GM19025 (cell line): ENCODE results near the gene ITGA6.

ENCODE experiments used
- ATAC-seq: cut with Tn5 transposase; IDR thresholded peaks from one replicate; pipeline ENCODE4 v1.9.1; 2021; ENCODE audit warnings: mild to moderate bottlenecking, low read depth, moderate library complexity; ENCODE audit not compliant: unreplicated experiment

The ITGA6 gene

GRCh38 chr2:172438741-172439508 lies 11.5 kb downstream of the ITGA6 start:
- no peak for ATAC-seq

DNA sequence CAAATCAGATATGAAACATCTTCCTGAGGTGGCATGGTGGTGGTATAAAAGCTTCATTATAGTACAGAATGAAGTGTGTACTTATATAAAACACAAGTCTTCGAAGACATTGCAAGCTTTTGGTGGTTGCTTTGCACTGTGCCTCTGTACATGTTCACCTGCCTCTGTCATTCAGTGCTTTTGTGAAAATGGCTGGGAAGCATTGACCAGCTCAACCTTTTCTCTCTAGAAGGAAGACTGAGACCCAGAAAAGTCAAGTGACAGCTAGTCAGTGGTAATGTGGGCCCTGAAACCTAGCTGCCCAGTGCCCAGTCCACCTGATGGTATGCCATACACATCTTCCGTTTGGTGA lies 12.1 kb downstream of the ITGA6 start:
- no peak for ATAC-seq

DNA sequence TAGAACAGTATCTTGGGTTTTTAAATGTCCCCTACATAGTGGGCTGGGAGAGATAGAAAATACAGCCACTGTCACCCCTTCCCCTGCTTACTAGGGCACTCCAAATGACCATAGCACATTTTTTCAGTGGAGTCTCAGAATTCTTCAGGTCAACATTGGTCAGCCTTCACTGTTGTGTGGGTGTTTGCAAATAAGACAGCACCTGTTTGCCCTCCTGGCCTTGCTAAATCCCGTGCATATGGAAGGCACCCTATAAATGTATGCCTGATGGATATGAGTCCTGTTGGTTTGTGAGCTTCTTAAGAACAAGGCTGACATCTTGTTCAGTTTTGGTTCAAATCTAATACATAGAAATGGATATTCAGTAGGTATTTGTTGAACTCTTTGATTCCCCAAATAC lies 12.5 kb downstream of the ITGA6 start:
- ATAC-seq: no peak

DNA sequence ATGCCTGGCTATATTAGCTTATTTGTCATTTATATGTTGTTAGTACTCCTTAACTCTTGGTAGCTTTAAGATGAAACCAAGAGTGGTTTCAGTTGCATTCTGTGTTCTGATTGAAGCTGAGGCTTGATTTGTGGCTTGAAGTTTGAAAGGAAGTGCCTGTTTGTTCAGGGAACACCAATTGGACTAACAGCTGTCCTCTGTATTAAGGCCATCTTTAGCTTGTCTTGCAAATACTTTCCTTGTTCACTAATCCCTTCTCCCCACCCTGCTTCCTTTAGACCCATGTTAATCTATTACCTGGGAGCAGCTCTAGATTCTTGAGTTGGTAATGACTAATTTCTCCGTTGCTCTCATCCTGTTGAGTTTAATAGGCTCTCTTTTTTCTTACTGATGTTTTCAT lies 13.4 kb downstream of the ITGA6 start:
- no peak for ATAC-seq

DNA sequence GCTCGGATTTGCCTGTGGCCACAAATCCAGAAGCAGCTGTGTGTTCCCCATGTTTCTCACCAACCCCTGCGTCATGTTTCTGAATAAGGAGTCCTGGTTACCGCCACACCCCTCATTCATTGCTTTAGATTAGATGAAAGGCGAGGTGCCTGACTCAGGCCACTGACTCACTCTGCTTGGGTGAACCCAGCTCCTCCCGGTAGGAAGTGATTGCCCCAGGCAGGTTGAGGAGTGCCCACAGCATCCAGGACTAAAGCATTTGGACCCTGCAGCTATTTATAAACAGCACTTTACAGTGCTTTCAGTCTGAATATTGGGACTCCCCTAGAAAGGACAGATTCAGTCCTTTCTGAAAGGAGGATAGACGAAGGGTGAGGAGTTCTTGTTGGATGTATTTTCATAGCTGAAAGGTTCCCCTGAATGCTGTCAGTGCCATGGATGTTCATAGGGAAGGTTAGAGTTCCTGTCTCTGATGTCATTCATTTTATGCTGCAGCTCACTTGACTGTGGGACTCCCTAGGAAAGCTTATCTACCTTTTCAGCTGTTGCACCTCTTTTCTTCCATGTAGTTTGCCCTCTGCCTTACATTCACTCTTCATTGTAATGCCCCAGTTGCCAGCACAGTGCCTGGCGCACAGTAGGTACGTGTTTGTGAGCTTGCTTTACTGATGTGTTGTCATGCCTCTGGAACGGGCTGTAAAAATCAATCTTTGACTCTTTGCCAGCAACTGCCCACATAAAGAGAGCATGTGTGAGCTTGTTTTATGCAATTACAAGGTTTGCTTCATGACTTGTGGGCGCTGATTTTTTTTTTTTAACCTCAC lies 14.9 kb downstream of the ITGA6 start:
- no peak for ATAC-seq

GRCh38 chr2:172445851-172446250 lies 18.5 kb downstream of the ITGA6 start:
- no peak for ATAC-seq

GRCh38 chr2:172446474-172447063 lies 19.2 kb downstream of the ITGA6 start:
- no peak for ATAC-seq

DNA sequence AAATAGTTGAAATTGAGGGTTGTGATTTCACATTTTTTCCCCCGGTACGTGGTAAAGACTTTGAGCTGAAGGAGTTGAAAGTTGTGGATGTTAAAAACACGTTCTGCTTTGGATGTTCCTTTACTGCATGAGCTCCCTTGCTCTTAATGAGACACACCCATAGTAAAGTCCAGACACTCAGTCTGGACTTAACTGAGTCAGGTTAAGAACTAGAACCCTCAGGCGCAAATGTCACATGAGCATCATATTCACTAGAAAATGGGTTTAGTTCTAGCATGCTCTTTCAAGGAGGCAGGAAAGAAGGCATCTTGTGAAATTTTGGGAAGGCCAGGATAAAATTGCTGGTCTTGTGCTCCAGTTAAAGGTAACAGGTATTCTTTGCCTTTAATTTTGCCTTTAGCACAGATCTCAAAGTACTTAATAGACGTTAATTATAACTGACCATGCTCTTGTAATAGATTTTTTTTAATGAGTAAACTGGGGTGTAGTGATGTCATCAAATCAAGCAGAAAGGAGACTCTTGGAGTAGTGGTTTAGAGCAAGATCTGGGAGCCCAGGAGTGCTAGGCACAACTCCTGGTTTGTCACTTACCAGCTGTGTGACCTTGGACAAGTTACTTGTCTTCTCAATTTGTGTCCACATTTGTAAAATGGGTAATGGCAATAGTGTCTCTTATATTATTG lies 20.6 kb downstream of the ITGA6 start:
- no peak for ATAC-seq

DNA sequence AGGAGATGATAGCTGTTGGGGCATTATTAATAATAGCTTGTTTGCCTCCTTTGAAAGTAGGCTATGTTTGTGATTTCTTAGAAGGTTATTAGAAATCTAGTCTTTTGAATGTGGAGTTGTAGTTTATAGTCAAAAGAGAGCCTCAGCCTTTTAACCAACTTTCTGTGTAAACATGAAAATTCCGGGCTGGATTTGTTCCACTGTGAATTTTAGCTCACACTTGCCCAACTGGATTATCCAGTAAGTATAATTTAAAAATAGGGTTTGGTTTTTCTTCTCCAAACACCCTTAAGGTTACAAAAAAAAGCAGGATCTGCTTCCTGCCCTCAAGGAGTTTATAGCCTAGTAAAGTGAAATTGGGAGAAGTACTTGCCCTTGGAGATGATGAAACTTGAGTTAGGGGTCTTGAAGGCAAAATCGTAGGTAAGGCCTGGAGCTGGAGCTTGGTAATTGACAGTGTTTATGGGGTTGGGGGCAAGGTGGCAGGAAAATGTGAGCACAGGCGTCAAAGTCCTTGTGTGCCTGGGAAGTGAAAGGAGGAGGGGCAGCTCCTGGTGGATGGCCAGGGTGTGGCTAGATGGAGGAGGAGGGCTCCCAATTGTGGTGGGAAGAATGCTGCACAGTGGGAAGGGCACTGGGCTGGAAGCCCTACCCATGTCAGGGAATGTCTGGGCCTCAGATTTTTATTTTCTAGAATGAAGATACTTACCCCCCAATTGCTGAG lies 21.3 kb downstream of the ITGA6 start:
- ATAC-seq: no peak

DNA sequence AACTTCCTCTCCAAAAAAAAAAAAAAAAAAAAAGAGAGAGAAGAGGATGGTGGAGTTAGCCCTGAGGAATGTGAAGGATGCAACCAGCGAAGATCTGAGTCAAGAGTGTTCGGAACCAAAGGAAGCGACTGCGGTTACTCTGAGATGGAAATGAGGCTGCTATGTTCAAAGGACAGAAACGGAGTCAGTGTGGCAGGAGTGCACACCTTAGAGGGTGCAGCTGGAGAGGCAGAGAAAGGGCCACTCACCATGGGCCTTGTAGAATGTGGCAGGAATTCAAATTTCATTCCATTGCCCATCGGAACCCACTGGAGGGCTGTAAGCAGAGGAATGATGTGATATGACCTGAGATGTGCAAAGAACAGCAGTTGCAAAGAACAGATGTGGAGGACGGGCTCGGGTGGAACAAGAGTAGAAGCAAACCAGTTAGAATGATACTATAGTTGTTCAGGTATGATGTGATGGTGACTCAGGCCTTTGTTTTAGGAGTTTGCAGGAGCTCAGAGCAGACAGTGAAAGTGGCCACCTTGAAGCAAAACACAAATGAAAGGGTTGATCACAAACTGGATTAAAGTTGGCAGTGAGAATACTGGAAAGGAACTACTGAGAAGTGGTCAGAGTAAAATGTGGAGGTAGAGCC lies 22.6 kb downstream of the ITGA6 start:
- ATAC-seq: no peak

- no peak for ATAC-seq
These were observed 24.5 kb downstream of the ITGA6 start for GRCh38 chr2:172451923-172452322.

- ATAC-seq: no peak
These were observed 25.5 kb downstream of the ITGA6 start for GRCh38 chr2:172452845-172453244.

- ATAC-seq: no peak
These were observed 27.2 kb downstream of the ITGA6 start for GRCh38 chr2:172454404-172455120.

- ATAC-seq: no peak
These were observed 27.7 kb downstream of the ITGA6 start for GRCh38 chr2:172455121-172455515.

GRCh38 chr2:172456002-172456401 lies 28.6 kb downstream of the ITGA6 start:
- ATAC-seq: no peak

DNA sequence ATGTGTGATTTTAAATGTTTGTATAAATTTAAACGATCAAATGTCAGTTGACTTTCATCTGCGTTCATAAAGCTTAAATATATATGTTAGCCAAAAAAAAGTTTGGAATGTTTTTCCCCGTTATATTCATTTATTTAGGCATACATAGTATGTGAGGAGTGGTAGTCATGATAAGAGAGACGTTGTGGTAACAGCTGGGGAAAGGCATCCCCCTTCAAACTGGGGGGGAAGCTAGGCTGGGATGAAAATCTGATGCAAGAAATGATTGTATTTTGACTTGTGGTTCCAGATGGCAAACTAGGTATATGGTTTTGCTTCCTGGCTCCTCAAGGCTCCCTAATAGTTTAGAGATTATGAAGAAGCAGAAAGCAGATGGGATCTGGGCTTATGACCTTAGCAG lies 30.1 kb downstream of the ITGA6 start:
- ATAC-seq: no peak

GRCh38 chr2:172458561-172459124 lies 31.3 kb downstream of the ITGA6 start:
- ATAC-seq: no peak

DNA sequence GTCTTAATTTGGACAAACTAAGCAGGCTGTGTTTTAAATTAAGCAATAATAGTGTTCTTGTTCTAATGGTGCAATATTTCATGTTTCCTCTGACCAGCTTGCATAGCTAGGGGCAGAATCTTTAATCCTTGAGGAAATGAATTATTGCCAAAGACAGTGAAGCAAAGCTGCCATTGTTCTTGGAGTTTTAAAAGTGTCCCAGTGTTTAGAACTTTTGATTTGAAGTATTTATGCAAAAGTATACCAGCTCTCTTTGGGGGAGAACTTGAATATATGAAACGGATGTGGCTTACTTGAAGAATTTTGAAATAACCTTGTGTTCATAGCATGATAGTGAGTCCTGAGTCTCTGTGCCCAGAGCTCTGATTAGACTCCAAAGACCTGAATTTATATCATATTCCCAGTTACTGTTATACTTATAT lies 33.4 kb downstream of the ITGA6 start:
- no peak for ATAC-seq
